Caco-2 (cell line): Measurements from ENCODE around the gene RCL1. TPM values are rescaled to one million over a fixed set of nuclear protein-coding genes. Genes with fewer than 3 reads are reported as not detected.

Experiments
- BruUV-seq: library from RNA; stranded (reverse); fragments of 400-500 nt; replicated peaks from 2 replicates; lab custom pipeline; 2021; lab: Mats Ljungman, UMichigan
- CTCF ChIA-PET: fragments of 300-600 bp; sonication (Branson Sonifier 250); formaldehyde crosslinking; loops from one replicate; lab custom pipeline; 2022; ENCODE audit warnings: antibody characterized with exemption; lab: Charles Lee
- POLR2A ChIA-PET: fragments of 300-600 bp; sonication (Branson Sonifier 250); formaldehyde crosslinking; loops from one replicate; lab custom pipeline; 2022; ENCODE audit warnings: antibody characterized with exemption; lab: Charles Lee
- DNase-seq, 2 experiments: peaks; one replicate each; pipeline versions ENCODE4 v3.0.0 to v3.0.0-alpha.2; 2020 to 2022
- H3K27me3 ChIP-seq: replicated peaks from 2 replicates; pipeline ENCODE4 v1.6.0; 2011; ENCODE audit warnings: low read length; ENCODE audit not compliant: control insufficient read depth, insufficient read depth
- H3K36me3 ChIP-seq: 2 replicates; pipeline ENCODE4 v1.5.1; 2011; ENCODE audit warnings: low read length; ENCODE audit not compliant: control insufficient read depth, insufficient read depth
- H3K4me1 ChIP-seq: fragments of 250-450 bp; sonication (Bioruptor Pico); 2 replicates; pipeline ENCODE4 v1.5.1; 2020; ENCODE audit warnings: mild to moderate bottlenecking
- H3K4me3 ChIP-seq: 2 replicates; pipeline ENCODE4 v1.5.1; 2011; ENCODE audit warnings: low read depth, mild to moderate bottlenecking, control low read depth, low read length
- H3K9me3 ChIP-seq: fragments of 250-450 bp; sonication (Bioruptor Pico); 2 replicates; pipeline ENCODE4 v1.5.1; 2020; ENCODE audit warnings: mild to moderate bottlenecking, moderate library complexity
- H3K27ac Mint-ChIP-seq: one replicate; pipeline ENCODE4 v1.8.0; 2022; ENCODE audit warnings: mixed read lengths; ENCODE audit not compliant: unreplicated experiment
- H3K27me3 Mint-ChIP-seq: one replicate; pipeline ENCODE4 v1.8.0; 2022; ENCODE audit warnings: mixed read lengths; ENCODE audit not compliant: insufficient read depth, unreplicated experiment
- H3K36me3 Mint-ChIP-seq: one replicate; pipeline ENCODE4 v1.8.0; 2022; ENCODE audit warnings: mild to moderate bottlenecking, mixed read lengths; ENCODE audit not compliant: insufficient read depth, unreplicated experiment
- H3K4me1 Mint-ChIP-seq: one replicate; pipeline ENCODE4 v1.8.0; 2022; ENCODE audit warnings: low read depth, mixed read lengths; ENCODE audit not compliant: unreplicated experiment
- H3K4me3 Mint-ChIP-seq: one replicate; pipeline ENCODE4 v1.8.0; 2022; ENCODE audit warnings: mild to moderate bottlenecking, moderate library complexity, mixed read lengths; ENCODE audit not compliant: unreplicated experiment
- H3K9me3 Mint-ChIP-seq: one replicate; pipeline ENCODE4 v1.8.0; 2022; ENCODE audit warnings: mixed read lengths; ENCODE audit not compliant: unreplicated experiment
- CTCF ChIP-seq, 2 experiments: fragments of 200-600 bp in 1 of 2; IDR thresholded peaks; 1 replicate in 1 of 2; 2 replicates in 1 of 2; pipeline versions ENCODE4 v1.5.1 to v1.8.0; 2011 to 2022; ENCODE audit warnings: antibody characterized with exemption in 1 of 2, control low read depth in 1 of 2, inconsistent platforms in 1 of 2, low read depth in 1 of 2, low read length in 1 of 2, mild to moderate bottlenecking in 1 of 2, moderate library complexity in 1 of 2; ENCODE audit not compliant: insufficient read depth in 1 of 2, severe bottlenecking in 1 of 2, unreplicated experiment in 1 of 2
- intact Hi-C: fragments of 100-400 bp; cut with micrococcal nuclease; formaldehyde crosslinking; loops from one replicate; pipeline ENCODE4 v1.10.0; 2022; ENCODE audit not compliant: unreplicated experiment
- total RNA-seq: library from RNA; stranded (reverse); gene quantifications from 2 replicates; pipeline ENCODE4 v1.2.3, GENCODE V29; 2022

RCL1 gene
- total RNA-seq, 1 experiment from 2014 or later: 15.7 TPM

- CTCF ChIA-PET: no interaction called here
- Mint-ChIP-seq H3K27ac (no peak overlapping the region), H3K4me1 (no peaks in the 10 kb centered on the region), H3K4me3 (no peak overlapping the region), H3K36me3 (peaks cover 6% of the 10 kb centered on the region), H3K9me3 (no peaks in the 10 kb centered on the region), H3K27me3 (no peaks in the 10 kb centered on the region)
- no peaks in the 10 kb centered on the region for H3K36me3 ChIP-seq
- H3K9me3 ChIP-seq: no peaks in the 10 kb centered on the region
- no TSS peak for BruUV-seq
- H3K4me1 ChIP-seq: no peaks in the 10 kb centered on the region
- TF ChIP-seq CTCF (IDR thresholded peaks at IDR 0.05; ENCODE audit: insufficient read depth in 1 of 2, low read depth in 1 of 2, low read length in 1 of 2, severe bottlenecking in 1 of 2, unreplicated experiment in 1 of 2): no peak
- intact Hi-C loops: no loop called here
- H3K4me3 ChIP-seq: no peak overlapping the region
- no peak for DNase-seq
- POLR2A ChIA-PET: interaction anchor here (0.7 kb wide), 1 partner anchor 37 kb away, joined by 4 read pairs; no protein-coding TSS in a partner anchor
- H3K27me3 ChIP-seq: no peaks in the 10 kb centered on the region
Measured at GRCh38 chr9:4852419-4852818, 59.7 kb downstream of the RCL1 start.

DNA sequence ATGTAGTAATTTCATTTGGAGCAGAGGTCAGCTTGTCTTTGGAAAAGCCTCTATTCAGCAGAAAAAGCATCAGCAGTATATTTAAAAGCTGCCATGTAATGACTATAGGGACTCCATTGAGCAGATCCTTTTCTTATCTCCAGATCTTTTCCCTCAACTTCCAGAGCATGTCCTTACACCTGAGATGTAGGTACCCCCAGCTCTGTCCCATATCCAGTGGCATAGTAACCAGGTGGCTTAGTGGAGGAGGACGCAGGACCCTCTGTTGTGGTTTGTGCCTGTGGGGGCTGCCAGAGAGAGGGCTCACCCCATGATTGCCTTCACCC is 61.5 kb downstream of the RCL1 start:
- Histone ChIP-seq H3K27me3 (no peaks in the 10 kb centered on the region), H3K36me3 (no peaks in the 10 kb centered on the region), H3K4me1 (no peaks in the 10 kb centered on the region), H3K4me3 (no peak overlapping the region), H3K9me3 (no peaks in the 10 kb centered on the region)
- Mint-ChIP-seq H3K36me3 (peaks cover 6% of the 10 kb centered on the region), H3K4me1 (no peaks in the 10 kb centered on the region), H3K4me3 (no peak overlapping the region), H3K27ac (no peak overlapping the region), H3K27me3 (no peaks in the 10 kb centered on the region), H3K9me3 (no peaks in the 10 kb centered on the region)
- TF ChIP-seq CTCF (IDR thresholded peaks at IDR 0.05; ENCODE audit: insufficient read depth in 1 of 2, low read depth in 1 of 2, low read length in 1 of 2, severe bottlenecking in 1 of 2, unreplicated experiment in 1 of 2): no peak
- intact Hi-C loops: no loop called here
- ChIA-PET CTCF (no interaction called here), POLR2A (no interaction called here)
- no peak for DNase-seq
- no TSS peak for BruUV-seq

DNA sequence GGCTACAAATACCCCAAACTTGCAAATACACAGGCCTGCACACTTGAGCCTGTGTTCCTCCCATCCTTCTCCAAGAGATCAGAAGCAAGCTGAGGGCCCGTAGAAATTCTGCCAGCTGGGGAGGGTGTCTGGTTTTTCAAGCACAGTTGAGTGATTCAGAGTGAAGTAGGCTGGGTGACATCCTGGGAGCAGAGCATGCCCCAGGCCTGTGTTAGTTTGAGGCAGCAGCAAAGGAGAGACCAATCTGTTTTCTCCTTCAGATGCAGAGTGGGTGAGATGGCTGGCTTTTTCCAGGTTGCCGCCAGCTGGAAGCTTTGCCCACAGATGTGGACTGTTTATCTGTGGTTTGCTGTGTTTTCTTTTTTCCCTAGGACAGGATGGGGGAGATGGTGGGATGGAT is 63.1 kb downstream of the RCL1 start:
- Histone ChIP-seq H3K27me3 (no peaks in the 10 kb centered on the region), H3K4me1 (peaks cover under 1% of the 10 kb centered on the region; the same call in 1 of the 2 replicates), H3K36me3 (no peaks in the 10 kb centered on the region), H3K4me3 (no peak overlapping the region), H3K9me3 (no peaks in the 10 kb centered on the region)
- POLR2A ChIA-PET: no interaction called here
- no peaks in the 10 kb centered on the region for H3K27me3 Mint-ChIP-seq
- intact Hi-C loops: no loop called here
- no peak for TF ChIP-seq CTCF (IDR thresholded peaks at IDR 0.05; ENCODE audit: insufficient read depth in 1 of 2, low read depth in 1 of 2, low read length in 1 of 2, severe bottlenecking in 1 of 2, unreplicated experiment in 1 of 2)
- no peaks in the 10 kb centered on the region for H3K9me3 Mint-ChIP-seq
- no peak overlapping the region for H3K27ac Mint-ChIP-seq
- DNase-seq: no peak
- CTCF ChIA-PET: no interaction called here
- peaks cover 6% of the 10 kb centered on the region for H3K36me3 Mint-ChIP-seq
- H3K4me1 Mint-ChIP-seq: no peaks in the 10 kb centered on the region
- H3K4me3 Mint-ChIP-seq: no peak overlapping the region
- no TSS peak for BruUV-seq
